Measurements from ENCODE around the gene PPFIBP1.

The PPFIBP1 gene

DNA sequence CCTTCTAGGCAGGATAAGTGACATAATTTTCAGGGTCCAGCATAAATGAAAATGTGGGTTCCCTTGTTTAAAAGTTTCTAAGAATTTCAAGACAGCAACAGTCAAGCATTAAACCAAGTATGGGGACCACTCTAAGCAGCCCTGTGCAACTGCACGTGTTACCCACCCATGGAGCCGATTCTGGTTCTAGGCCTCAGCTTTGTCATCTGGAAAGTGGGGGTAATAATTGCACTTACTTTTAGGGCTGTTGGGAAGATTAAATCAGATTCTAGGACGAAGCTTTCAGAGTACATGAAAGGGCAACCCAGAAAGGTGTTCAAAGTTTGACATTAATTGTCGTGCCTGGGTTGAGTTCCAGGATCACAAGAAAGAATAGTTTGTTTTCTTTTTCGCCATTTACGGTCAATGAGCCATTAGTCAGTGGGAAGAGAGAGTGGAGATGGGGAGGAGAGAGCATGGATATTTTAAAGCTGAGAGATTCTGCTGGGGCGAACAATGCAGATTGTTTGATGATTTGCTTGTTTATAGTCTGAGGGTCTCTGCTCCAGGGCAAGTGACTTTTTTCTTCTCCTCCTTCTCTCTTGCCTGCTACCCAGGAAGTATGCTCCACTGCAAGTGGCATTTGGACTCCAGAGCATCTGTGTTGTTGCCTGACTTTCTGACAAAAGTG is 10.7 kb upstream of the PPFIBP1 start:
- FAIRE-seq: no peak

DNA sequence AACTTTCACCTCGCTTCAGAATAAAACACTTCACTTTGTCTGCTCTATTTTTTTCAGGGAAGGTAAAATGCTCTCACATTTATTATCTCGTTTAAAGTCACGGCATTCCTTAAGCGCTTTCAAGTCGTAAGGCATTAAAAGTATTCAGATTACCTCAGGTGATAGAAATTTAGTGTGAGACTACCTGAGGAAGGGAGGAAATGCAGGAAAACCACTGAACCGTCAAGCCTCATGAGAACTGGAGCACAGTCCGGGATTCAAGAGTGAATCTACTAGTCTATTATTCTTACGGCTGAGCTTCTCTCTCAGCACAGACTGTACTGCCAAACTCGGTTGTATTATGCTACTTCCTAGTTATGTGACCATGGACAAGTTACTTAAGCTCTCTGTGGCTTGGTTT is 8.3 kb upstream of the PPFIBP1 start:
- no peak for FAIRE-seq

DNA sequence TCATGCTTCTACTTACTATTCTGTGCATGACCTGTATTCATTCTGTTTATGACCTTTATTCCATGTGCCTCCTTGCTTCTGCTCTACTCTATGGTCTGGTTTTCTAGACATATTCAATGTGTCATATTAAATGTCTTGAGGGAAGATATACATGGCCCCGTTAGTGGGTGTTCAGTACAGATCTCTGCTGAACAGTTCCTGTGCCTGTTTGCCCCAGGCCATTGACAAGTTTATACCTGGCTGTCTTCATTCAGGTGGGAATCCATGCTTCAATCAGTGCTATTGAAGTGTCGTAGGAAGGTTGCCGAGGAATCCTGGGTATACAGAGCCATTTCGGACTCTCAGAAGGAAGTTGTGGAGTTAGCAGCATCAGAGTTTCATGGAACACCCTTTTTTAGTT is 7.4 kb upstream of the PPFIBP1 start:
- no peak for FAIRE-seq

DNA sequence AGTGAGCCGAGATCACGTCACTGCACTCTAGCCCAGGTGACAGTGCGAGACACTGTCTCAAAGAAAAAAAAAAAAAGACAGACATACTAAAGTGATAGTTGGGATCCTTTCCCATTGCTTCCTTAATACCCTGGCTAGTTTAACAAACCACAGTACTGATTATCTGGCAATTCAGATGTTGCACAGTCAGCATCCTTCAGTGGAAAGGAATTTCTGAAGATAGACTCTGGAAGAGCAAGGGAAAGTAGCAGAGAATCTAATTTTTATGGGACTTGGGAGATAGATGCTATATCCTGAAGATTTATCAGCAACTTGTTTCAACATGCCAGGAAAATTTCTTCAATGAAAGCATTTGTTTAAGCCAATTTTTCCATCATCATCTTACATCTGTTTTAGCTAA is 6.5 kb upstream of the PPFIBP1 start:
- FAIRE-seq: no peak

DNA sequence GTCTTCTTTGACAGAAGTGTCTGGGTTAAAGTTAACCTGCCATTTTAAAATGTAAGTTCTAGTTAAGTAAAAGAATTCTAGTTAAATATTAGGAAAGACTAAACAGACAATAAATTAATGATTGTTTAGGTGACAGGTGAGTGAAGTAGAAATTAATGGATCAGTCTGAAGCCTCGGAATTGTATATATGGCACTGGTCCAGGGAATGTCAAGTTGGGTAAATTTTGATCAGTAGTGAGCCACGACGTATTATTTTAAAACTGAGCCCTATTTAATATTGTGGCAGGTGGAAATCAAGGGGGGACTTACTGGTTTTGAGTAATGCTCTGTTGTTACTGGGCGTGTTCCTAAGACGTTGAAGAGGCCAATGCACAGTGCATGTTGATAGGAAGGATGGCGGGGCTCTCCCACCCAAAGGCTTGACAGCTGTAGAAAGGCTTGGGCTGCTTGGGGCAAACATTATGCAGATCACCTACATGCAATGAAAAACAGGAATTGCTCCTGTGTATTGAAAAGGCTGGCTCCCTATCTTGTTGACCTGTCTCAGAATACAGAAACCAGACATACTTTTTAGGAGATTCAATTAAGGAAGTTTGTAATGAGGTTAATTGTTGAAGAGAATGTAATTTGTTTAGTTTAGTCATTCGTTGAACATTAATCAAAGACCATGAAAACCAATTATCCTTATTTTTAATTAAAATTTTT is 5.9 kb upstream of the PPFIBP1 start:
- no peak for FAIRE-seq

DNA sequence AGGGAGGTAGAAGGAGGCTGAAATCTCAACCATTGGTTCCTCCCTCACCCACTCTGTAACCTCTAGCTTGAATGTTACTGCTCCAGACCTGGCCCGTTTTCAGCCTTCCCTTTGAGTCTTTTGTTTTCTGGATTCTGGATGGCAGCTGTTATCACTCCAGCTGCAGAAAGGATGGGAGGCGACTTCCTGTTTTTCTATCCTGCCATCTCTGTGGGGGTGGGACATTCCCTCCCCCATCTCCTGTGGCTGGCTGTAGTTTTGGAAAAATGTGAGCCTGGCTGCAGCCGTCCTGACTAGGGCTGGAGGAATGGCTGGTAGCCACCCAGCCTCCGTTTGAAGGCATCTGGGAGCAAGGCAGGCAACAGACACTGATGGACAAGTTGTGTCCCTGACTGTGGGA is 2.9 kb upstream of the PPFIBP1 start:
- no peak for FAIRE-seq

DNA sequence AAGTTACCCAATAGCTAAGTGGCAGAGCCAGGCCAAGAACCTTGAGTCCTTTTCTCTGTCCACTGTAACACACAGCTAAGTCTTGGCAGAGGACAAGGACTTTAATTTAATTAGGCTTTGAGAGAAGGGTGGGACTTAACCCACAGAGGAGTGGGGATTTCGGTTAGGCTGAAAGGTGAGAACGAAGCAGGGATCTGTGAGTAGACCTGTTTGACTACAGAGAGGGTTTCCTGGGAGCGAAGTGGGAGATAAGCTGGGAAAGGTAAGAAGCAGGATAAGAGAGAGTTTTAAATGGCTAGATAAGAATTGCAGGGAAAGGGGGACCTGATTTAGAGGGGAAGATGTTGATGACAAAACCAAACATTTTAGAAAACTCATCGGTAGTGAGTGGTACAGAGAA is 2.0 kb upstream of the PPFIBP1 start:
- no peak for FAIRE-seq

DNA sequence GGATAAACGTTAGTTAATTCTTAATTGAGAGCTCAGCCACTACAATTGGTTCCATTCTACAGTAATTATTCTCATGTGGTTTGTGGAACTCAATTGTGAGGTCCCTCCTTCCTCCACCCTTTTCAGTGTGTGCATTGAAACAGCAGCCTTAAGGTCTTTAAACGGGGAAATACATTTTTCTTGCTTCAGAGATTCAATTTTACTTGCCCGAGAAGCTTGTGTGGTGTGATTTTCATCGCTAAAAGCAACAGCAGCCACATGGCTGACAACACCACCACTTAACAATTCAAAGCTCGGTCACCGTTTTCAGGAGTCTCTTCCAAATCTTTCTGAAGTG is 733 bp upstream of the PPFIBP1 start:
- no peak for FAIRE-seq

DNA sequence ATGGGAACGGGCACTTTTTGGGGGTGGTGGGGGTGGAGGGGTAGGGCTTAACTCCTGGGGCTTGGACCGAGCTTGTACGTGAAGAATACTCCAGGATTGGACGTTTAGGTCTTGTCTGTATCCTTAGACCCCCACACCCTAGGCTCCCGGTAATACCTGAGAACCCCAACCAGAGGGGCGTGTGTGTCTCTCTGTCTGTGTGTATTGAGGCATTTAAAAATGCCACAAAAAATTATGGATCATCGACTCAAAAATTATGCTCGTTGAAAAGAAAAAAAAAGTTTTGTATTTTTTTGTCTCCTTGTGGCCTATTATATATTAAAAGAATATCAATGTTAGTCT is 459 bp downstream of the PPFIBP1 start:
- FAIRE-seq: no peak

DNA sequence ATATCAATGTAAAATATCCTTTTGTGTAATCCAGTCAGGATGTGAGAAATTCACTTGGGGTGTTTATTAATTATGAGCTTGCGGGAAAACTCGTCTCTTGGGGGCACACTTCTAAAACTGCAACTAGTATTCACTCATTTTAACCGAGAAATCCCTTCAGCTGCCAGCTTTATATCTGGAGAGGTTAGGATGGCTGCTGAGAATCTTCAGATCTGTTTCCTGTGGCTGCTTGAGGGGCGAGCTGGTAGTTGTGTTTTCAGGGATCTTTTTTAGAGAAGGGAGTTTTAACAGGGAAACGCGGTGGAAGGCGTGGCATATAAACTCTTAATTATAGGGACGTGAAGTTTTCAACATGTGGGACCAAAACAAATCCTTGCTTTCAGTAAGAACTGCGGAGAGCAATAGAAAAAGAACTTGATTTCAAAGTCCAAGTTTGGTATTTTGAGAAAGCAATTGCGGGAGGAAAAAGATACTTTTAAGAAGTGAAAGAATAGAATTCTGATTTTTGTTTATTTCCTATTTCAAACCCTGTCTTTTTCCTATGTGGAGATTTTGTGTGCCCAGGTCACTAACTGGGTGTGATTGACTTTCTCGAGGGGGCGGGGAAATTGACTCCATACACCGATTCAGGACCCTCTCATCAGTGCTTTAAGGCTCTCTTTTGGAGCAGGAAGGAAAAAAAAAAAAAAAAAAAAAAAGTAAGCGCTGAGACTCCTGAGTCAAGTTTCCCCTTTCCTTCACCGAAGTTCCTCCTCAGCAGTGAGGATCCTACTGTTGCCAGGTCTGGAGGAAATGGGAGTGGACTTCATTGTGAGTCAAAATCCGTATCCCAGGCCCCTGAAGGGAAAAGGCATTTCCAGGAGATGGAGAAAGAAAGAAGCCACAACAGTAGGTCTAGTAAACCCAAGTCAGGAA is 1.1 kb downstream of the PPFIBP1 start:
- FAIRE-seq: no peak

DNA sequence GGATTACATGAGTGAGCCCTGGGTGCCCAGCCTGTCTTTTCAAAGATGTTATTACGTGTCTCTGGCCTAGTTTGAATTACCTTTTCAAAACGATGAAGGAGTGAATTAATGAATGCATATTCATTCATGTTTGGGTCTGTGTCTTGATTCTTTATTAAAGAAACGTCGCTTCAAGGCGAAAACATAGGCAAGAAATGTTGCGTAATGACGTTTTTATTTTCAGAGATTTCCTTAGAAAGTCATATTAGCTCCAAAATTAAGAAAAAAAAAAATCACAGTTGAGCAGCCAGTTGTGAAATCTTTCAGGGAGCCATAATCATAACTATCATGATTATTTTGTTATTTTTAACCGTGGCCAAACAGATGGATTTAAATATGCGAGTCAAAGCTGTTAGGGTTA is 3.5 kb downstream of the PPFIBP1 start:
- no peak for FAIRE-seq

DNA sequence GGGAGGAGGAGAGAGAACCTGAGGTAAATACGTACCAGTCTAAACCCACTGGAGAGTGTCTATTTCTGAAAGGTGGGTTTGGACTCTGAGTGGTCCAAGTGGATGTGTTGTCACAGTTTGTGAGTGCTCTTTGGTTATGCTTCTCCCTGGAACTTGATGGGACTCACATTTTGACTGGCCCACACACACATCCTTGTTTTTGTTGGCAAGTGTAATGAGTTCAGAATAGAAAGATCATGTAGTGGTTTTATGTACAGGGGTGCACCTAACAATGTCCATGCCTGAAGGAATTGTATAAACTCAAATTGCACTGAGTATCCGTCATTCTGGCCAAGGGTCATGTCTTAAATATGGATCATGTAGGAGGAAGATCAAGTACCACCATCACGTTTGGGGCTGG is 4.8 kb downstream of the PPFIBP1 start:
- FAIRE-seq: no peak

DNA sequence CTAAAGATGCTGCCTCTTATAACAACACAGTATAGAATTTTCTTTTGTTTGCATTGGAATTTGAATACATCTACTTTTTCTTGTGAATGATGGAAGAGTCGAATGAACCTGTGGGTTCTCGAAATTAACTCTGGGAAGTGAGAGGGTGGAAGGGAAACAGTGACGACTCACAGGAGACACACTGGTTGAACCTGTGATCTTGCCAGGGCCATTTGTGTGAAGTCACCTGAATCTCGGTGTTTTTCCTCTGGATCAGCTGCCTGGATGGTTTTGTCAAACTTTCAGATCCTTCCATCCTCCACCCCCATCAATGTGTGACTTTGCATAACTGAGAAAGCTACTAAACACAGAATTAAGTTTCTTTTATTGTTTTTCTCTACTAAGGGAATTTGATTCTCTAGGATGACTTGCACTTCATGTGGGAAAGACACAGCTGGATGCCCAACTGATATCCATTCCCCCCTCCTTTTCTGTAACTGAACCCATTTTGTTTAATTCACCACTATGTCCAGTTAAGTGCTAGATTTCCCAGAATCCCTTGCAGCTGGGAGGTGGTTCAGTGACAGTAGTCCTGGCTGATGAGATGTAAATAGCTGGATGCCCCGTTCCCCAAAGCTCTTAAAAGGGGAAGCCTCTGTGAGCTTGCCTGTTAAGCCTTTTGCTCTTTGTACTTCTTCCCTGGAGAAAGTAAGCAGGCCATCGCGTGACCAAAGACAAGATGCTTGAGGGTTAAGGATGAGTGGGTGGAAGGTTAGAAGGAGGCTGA is 6.3 kb downstream of the PPFIBP1 start:
- FAIRE-seq: no peak

DNA sequence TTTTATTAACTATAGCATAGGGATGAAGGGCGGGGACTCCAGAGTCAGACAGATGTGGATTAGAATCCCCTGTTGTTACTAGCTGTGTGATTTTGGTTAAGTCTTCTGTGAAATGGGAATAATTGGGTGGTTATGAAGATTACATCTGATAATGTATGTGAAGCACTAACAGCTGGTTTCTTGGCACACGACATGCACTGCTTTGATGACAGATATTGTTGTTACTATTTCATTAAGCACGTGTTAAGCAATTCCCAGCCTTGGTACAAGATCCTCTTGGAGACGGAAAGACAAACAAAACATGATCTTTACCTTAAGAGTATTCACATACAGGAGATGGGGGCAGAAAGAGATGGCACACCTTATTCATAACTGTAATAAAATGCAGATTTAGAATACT is 7.9 kb downstream of the PPFIBP1 start:
- FAIRE-seq: no peak

DNA sequence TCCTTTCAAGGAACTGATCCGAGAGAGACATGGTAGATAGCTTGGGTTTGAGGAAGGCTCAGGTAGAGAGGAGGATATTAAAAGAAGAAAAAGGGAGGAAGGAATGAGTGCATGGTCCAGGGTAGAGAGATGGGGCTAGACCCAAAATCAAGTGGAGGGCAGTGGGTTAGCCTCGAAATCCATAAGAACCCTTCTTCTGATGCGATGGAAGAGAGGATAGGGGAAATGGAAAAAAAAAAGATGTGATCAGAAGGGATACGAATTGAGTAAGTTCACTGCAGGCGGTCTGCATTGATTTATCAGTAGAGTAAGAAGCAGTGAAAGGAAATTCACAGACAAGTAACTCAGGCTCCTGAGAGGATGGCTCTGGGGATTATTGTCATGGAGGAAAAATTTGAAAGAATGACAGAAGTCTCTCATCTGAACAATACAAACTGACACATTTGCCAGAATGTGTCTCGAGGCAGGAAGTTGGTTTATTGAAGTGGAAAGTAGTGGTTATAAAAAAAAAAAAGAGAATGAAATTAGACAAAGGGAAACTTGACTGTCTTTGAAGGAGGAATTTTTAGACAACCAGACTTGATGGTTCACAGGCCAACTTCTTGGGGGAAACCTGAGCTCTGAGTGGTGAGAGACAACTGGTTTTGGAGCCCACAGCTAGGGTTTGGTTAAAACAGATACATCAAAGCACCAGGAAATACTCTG is 10.2 kb downstream of the PPFIBP1 start:
- no peak for FAIRE-seq

DNA sequence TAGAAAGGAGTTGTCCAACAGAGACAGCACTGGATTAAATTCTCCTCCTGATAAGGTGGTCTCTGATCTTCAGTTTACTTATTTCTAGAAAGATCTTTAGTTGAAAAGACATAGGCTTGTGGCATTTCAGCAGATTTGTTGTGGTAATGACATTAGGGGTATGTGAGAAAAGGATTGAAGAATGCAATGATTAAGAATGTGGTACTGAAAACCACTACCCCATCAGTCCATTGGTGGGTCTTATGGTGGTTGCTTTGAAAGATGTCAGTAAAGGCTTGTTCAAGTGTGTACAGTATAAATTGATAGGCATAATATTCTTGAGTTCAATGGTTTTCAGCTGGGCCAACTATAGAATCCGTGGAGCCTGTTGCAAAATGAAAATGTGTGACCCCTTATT is 10.8 kb downstream of the PPFIBP1 start:
- no peak for FAIRE-seq

DNA sequence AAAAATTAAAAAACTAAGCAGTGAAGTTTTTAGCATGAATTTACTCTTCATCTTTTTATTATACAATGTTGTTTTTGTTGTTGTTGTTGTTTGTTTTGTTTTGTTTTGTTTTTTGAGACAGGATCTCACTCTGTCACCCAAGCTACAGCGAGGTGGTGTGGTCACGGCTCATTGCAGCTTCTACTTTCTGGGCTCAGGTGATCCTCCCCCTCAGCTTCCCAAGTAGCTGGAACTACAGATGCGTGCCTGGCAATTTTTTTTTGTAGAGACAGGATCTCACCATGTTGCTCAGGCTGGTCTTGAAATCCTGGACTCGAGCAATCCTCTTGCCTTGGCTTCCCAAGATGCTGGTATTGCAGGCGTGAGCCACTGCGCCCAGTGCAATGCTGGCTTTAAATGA is 11.3 kb downstream of the PPFIBP1 start:
- FAIRE-seq: no peak

DNA sequence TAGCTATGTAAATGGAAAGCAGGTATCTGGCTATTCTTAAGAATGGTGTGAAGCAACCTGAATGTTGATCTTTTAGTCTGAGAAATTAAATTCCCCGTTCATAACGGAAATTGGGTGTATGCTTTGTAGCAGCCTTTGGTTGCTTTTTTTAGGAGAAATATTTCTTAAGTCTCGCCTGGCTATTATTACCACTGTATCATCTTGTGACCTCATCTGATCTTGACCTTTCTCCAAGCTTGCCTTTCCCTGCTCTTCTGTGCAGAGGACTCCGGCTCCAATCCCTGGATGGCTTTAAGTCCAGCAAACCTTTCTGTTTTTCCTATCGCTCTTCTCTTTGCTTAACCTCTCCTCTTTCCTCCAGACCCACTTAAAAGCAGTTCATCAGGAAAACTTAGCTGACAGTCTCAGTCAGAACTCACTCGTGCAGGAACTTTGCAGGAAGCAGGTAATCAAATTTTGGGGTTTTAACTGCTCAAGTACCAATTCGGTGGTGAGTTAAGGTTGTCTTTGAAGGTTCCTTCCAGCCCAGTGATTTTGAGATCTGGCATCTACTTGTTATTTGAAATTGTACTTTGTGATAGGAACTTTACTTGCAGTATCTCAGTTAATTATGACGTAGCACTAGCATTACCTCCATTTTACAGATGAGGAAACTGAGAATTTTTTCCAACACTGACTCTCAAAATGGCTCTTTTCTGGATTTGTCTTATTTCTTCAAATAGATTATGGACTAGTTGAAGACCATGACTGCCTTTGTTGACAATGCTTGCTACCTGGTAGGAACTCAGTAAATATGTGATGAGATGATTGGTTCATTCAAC is 14.1 kb downstream of the PPFIBP1 start:
- no peak for FAIRE-seq

DNA sequence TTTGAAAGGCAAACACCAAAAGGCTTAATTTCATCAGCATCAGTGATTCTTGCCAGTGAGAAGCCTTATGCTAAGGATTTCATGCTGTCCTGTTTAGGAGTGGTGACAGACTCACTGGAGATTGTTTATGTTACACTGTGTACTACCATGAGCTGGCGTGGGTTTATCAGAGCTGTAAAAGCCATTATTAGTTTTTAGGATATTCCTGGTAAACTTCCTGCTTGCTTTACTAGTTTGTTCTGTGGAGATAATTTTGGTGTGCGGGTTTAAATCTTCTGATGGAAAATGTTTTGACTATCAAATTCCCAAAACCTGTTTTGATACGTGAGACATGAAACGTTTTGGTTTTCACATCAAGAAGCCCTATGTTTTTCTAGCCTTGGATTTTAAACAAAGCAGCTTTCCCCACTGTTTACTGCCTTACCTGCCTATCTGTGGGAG is 15.2 kb downstream of the PPFIBP1 start:
- FAIRE-seq: no peak

DNA sequence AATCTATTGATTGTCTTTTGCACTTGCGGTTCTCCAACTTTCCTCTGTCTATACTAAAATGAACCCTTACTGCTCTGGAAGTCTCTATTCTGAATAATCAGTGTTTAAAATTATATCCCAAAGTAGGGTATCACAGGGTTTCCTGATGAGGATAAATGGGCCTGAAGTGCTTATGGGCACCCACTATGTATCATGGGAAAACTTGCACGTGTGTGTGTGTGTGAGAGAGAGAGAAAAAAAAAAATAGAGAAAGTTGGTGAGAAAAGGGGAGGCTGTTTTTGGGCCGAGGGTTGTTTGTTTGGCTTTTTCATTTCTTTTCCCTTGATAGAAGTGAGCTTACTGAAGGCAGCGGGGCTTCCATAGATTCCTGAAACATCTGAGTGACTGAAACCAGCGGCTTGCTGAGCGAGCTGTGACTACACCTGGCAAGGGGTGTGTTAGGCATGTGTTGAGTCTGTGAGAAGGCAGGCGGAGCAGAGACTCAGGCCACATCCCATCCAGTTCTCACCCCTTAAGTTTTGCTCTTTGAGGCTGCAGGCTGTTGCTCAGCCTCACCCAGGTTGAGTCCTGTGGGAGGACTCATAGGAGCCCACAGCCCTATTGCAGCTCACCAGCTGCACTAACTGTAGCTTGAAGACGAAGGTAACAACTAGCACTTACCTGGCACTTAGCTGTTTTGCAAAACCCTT is 17.2 kb downstream of the PPFIBP1 start:
- no peak for FAIRE-seq

DNA sequence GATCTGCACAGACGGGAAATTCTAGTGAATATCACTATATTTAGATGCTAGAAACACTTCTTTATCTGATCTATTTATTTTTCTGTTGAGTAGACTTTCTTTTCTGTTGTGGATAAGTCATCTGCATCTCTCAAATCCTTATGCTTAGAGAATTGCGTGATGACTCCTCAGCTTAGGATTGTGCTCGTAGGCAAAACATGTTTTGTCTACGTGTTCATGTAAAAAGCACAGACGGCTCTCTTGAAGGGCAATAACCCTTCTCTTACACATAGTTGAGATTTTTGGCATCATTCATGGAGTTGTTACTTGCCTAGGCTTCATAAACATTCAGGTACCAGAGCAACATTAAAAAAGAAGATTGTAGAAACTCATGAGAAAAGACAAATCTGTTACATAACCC is 18.6 kb downstream of the PPFIBP1 start:
- no peak for FAIRE-seq
